Left ventricle myocardium inferior (tissue), 1 donor: ENCODE measurements around the gene CAPS. TPM values are rescaled to one million over a fixed set of nuclear protein-coding genes. Genes with fewer than 3 reads are reported as not detected.
A peak's percentile ranks its signal among the peaks of the same experiment; 100 is the strongest.

Experiments used
- DNase-seq: peaks from one replicate; pipeline ENCODE4 v3.0.0-alpha.2; 2020
- H3K27ac ChIP-seq: fragments of 200-600 bp; replicated peaks from 2 replicates; pipeline ENCODE4 v1.8.0; 2021
- H3K27me3 ChIP-seq: fragments of 200-600 bp; 2 replicates; pipeline ENCODE4 v1.8.0; 2021; ENCODE audit warnings: low read depth
- H3K36me3 ChIP-seq: fragments of 200-600 bp; 2 replicates; pipeline ENCODE4 v1.8.0; 2021
- H3K4me1 ChIP-seq: fragments of 200-600 bp; 2 replicates; pipeline ENCODE4 v1.8.0; 2021
- H3K4me3 ChIP-seq: fragments of 200-600 bp; 2 replicates; pipeline ENCODE4 v1.8.0; 2021; ENCODE audit warnings: mild to moderate bottlenecking, moderate library complexity
- H3K9me3 ChIP-seq: fragments of 200-600 bp; replicated peaks from 2 replicates; pipeline ENCODE4 v1.8.0; 2021
- intact Hi-C: fragments of 100-400 bp; cut with micrococcal nuclease; formaldehyde crosslinking; loops from one replicate; pipeline ENCODE4 v1.11.0; 2022
- total RNA-seq: library from RNA; stranded (reverse); fragmentation: NEBNext Ultra II Directional; extraction: Animal tissue kit (Norgen Biotek cat#: 25700); gene quantifications from one replicate; pipeline ENCODE4 v1.2.1, GENCODE V29; 2021
- TF ChIP-seq, protein P1 (sequence below): fragments of 200-600 bp; IDR thresholded peaks from 2 replicates; pipeline ENCODE4 v1.8.0; 2021; ENCODE audit warnings: antibody characterized with exemption, mild to moderate bottlenecking, borderline replicate concordance
- donor health status: DM: no; HTN: yes; CAD: no; lungs with severe emphysema.

CAPS gene
- total RNA-seq, 1 donor from 2014 or later, result 6.1 TPM

DNA sequence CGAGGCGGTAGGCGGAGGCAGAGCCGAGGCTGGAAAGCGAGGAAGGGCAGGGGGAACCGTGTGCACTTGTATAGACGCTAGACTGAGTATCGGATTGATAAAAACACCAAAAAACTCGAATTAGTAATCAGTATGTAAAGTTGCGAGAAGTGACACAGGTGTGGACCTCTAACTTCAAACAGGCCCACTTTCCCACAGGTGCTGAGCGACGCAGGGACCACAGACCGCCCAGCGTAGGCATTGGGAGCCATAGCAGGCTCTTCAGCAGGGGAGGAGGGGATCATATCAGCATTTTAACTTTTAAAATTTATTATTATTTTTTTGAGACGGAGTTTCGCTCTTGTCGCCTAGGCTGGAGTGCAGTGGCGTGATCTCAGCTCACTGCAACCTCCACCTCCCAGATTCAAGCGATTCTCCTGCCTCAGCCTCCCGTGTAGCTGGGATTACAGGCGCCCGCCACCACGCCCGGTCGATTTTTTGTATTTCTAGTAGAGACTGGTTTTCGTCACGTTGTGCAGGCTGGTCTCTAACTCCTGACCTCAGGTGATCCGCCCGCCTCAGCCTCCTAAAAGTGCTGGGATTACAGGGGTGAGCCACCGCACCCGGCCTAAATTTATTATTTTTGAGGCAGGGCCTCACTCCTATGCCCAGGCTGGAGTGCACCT, 8.8 kb upstream of the CAPS start:
- H3K4me1 ChIP-seq, result peaks cover 47% of the 10 kb centered on the region
- no peaks in the 10 kb centered on the region for H3K9me3 ChIP-seq
- peaks cover 25% of the 10 kb centered on the region for H3K36me3 ChIP-seq
- no peak for DNase-seq
- H3K27ac ChIP-seq, result peak overlapping the region; percentile 97
- no peaks in the 10 kb centered on the region for H3K27me3 ChIP-seq
- peak overlapping the region; percentile 80 for H3K4me3 ChIP-seq
- TF ChIP-seq, protein P1, sequence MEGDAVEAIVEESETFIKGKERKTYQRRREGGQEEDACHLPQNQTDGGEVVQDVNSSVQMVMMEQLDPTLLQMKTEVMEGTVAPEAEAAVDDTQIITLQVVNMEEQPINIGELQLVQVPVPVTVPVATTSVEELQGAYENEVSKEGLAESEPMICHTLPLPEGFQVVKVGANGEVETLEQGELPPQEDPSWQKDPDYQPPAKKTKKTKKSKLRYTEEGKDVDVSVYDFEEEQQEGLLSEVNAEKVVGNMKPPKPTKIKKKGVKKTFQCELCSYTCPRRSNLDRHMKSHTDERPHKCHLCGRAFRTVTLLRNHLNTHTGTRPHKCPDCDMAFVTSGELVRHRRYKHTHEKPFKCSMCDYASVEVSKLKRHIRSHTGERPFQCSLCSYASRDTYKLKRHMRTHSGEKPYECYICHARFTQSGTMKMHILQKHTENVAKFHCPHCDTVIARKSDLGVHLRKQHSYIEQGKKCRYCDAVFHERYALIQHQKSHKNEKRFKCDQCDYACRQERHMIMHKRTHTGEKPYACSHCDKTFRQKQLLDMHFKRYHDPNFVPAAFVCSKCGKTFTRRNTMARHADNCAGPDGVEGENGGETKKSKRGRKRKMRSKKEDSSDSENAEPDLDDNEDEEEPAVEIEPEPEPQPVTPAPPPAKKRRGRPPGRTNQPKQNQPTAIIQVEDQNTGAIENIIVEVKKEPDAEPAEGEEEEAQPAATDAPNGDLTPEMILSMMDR, result no peak
- intact Hi-C loops, result no loop called here

DNA sequence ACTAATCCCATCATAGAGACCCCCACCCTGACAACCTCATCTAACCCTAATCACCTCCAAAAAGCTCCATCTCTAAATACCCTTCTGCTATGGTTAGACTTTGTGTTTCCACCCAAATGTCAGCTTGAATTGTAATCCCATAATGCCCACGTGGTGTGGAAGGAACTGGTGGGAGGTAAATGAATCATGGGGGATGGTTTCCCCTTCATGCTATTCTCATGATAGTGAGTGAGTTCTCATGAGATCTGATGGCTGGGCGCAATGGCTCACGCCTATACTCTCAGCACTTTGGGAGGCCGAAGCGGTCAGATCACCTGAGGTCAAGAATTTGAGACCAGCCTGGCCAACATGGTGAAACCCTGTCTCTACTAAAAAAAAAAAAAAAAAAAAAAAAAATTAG, 6.8 kb upstream of the CAPS start:
- H3K4me1 ChIP-seq, result peaks cover 32% of the 10 kb centered on the region
- intact Hi-C loops, result no loop called here

DNA sequence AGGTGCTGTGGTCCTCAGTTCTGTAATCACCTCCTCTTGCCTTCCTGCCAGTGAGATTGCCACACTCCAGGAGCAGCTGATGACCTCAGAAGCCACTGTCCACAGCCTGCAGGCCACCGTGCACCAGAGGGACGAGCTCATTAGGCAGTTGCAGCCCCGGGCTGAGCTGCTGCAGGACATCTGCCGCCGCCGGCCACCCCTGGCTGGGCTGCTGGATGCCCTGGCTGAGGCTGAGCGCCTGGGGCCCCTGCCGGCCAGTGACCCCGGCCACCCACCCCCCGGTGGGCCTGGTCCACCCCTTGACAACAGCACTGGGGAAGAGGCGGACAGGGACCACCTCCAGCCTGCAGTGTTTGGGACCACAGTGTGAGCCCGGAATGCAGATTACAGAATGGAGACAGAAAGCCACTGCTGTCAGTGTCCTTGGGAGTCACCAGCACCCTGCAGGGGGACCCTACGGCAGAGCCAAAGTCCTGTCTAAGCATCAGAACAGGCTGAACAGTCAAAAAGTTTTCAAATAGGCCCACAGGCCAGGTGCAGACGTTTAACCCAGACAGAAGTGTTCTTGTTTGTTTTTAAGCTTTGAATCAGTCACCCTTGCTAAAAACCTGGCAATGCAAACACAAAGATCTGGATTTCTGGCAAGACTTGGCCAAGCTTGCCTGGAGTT, 5.1 kb upstream of the CAPS start:
- H3K27ac ChIP-seq, result no peak overlapping the region
- TF ChIP-seq, protein P1, result no peak
- H3K4me1 ChIP-seq, result peaks cover 17% of the 10 kb centered on the region
- no peaks in the 10 kb centered on the region for H3K9me3 ChIP-seq
- intact Hi-C loops, result no loop called here
- DNase-seq, result no peak
- H3K27me3 ChIP-seq, result no peaks in the 10 kb centered on the region
- H3K36me3 ChIP-seq, result peaks cover 16% of the 10 kb centered on the region
- H3K4me3 ChIP-seq, result no peak overlapping the region

More for the DNA sequence above, 6.8 kb upstream of the CAPS start:
- H3K27ac ChIP-seq, result no peak overlapping the region
- no peak overlapping the region for H3K4me3 ChIP-seq
- H3K27me3 ChIP-seq, result no peaks in the 10 kb centered on the region
- TF ChIP-seq, protein P1, result no peak
- no peaks in the 10 kb centered on the region for H3K9me3 ChIP-seq
- DNase-seq, result no peak
- peaks cover 16% of the 10 kb centered on the region for H3K36me3 ChIP-seq

DNA sequence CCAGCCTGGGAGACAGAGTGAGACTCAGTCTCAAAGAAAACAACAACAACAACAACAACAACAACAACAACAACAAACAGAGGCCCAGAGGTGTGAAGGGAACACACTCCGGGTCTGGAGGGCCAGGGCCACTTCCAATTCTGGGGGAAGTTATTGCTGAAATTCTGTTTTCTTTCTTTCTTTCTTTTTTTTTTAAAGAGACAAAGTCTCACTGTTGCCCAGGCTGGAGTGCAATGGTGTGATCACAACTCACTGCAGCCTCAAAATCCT, 3.5 kb upstream of the CAPS start:
- intact Hi-C loops, result no loop called here

DNA sequence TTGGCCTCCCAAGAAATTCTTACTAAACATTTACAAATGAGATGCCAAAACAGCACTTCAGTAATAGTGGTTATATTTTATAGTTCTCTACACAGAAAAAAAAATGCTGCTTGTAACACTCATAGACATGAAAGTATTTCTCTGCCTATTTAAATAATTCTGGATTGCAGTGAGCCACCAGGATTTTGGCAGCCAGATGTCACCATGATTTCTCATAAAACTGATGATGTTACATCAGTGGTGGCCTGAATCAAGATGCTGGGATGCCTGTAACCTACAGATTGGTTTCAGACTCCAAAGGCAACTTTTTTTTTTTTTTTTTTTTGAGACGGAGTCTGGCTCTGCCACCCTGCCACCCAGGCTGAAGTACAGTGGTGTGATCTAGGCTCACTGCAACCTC, 2.7 kb upstream of the CAPS start:
- peaks cover 27% of the 10 kb centered on the region for H3K36me3 ChIP-seq
- H3K4me3 ChIP-seq, result no peak overlapping the region
- TF ChIP-seq, protein P1, result no peak
- no peak overlapping the region for H3K27ac ChIP-seq
- no peak for DNase-seq
- peaks cover 26% of the 10 kb centered on the region for H3K4me1 ChIP-seq
- intact Hi-C loops, result no loop called here
- no peaks in the 10 kb centered on the region for H3K27me3 ChIP-seq
- no peaks in the 10 kb centered on the region for H3K9me3 ChIP-seq

More for the DNA sequence above, 3.5 kb upstream of the CAPS start:
- Histone ChIP-seq H3K4me1 (peaks cover 24% of the 10 kb centered on the region), H3K9me3 (no peaks in the 10 kb centered on the region), H3K27me3 (no peaks in the 10 kb centered on the region), H3K27ac (no peak overlapping the region), H3K4me3 (no peak overlapping the region), H3K36me3 (peaks cover 19% of the 10 kb centered on the region)
- DNase-seq, result no peak
- TF ChIP-seq, protein P1, result no peak
